ENCODE results near the gene FNDC3B. TPM values are rescaled to one million over a fixed set of nuclear protein-coding genes. Genes with fewer than 3 reads are reported as not detected.

The FNDC3B gene
- total and polyA plus RNA-seq, 2 of the 8 experiments (the other 6 are each of a cell fraction or from before 2014, with no cell fraction given) = 14.1 to 44.4 TPM

GRCh38 chr3:172063456-172064432 lies 24.4 kb downstream of the FNDC3B start:
- H2BK5ac ChIP-seq (ENCODE audit: low read depth, low read length) = no peak overlapping the region
- no peak overlapping the region for H2AK5ac ChIP-seq (ENCODE audit: low read depth, low read length)
- POLR2A ChIA-PET (ENCODE audit: partially characterized antibody) = no interaction called here
- TF ChIP-seq CHD1 (IDR thresholded peaks at IDR 0.05; ENCODE audit: low read depth, low read length) = no peak
- TF ChIP-seq SAP30 (IDR thresholded peaks at IDR 0.05; ENCODE audit: insufficient read depth, insufficient replicate concordance, low read length) = no peak
- no peak for TF ChIP-seq JUN (IDR thresholded peaks at IDR 0.05; ENCODE audit: low read depth, low read length)
- no peak for TF ChIP-seq TAF1 (IDR thresholded peaks at IDR 0.05; ENCODE audit: low read depth, low read length)
- no peak for TF ChIP-seq SIX5 (IDR thresholded peaks at IDR 0.05; ENCODE audit: low read depth, low read length)
- no peak for TF ChIP-seq CREB1 (IDR thresholded peaks at IDR 0.05)

More at GRCh38 chr3:172063456-172064432, 24.4 kb downstream of the FNDC3B start:
- Histone ChIP-seq H3K4me3 (ENCODE audit: extremely low read depth in 1 of 4, insufficient read depth in 2 of 4, low read depth in 3 of 4, low read length in 4 of 4) (no peak overlapping the region), H2BK12ac (ENCODE audit: low read depth, low read length) (no peak overlapping the region), H3K36me3 (ENCODE audit: control insufficient read depth in 2 of 4, insufficient read depth in 4 of 4, low read length in 3 of 4) (no peaks in the 10 kb centered on the region), H3K14ac (ENCODE audit: insufficient read length) (no peak overlapping the region), H2BK120ac (replicated peaks; ENCODE audit: low read depth, low read length) (no peak overlapping the region), H3K56ac (replicated peaks; ENCODE audit: insufficient read length, low read depth, low read length) (no peak overlapping the region), H4K20me1 (replicated peaks in 1 of 2; ENCODE audit: control insufficient read depth in 1 of 2, insufficient read depth in 2 of 2, low read length in 2 of 2) (peaks cover 5 to 9% of the 10 kb centered on the region in 2 experiments), H2BK15ac (ENCODE audit: low read length) (no peak overlapping the region), H3K27ac (ENCODE audit: low read depth, low read length) (no peak overlapping the region), H3K79me2 (ENCODE audit: control insufficient read depth in 1 of 2, insufficient read depth in 2 of 2, low read length in 2 of 2) (peaks cover 6 to 90% of the 10 kb centered on the region in 2 experiments; a peak in 3 of 4 replicates), H3K4me2 (ENCODE audit: insufficient read depth in 1 of 2, low read depth in 2 of 2, low read length in 2 of 2) (no peak overlapping the region), H3K4ac (replicated peaks; ENCODE audit: insufficient read length, low read depth, low read length) (no peak overlapping the region), H3K4me1 (replicated peaks in 1 of 4; ENCODE audit: control insufficient read depth in 3 of 4, insufficient read depth in 4 of 4, low read length in 3 of 4) (peaks cover 0 to 9% (median 2%) of the 10 kb centered on the region in 4 experiments; a peak in 1 of 7 replicates), H3K23ac (ENCODE audit: insufficient read length) (no peak overlapping the region), H3K23me2 (ENCODE audit: low read depth, low read length) (no peaks in the 10 kb centered on the region), H3K79me1 (ENCODE audit: low read depth, low read length) (no peaks in the 10 kb centered on the region; the same call in 1 of the 2 replicates), H3K18ac (ENCODE audit: extremely low read depth, low read length) (no peak overlapping the region), H2AFZ (ENCODE audit: low read length) (no peak overlapping the region), H4K5ac (ENCODE audit: insufficient read length, low read depth, low read length) (no peak overlapping the region), H3K9me3 (ENCODE audit: insufficient read depth in 2 of 2, low read depth in 1 of 2, low read length in 1 of 2) (no peaks in the 10 kb centered on the region), H3K9ac (replicated peaks in 1 of 4; ENCODE audit: extremely low read depth in 1 of 4, low read depth in 3 of 4, low read length in 3 of 4) (no peak overlapping the region), H2BK20ac (ENCODE audit: low read length) (no peak overlapping the region), H4K91ac (replicated peaks; ENCODE audit: insufficient read length, low read length) (no peak overlapping the region), H4K8ac (ENCODE audit: extremely low read depth, insufficient read depth, low read length) (no peak overlapping the region), H3K27me3 (replicated peaks in 1 of 4; ENCODE audit: control insufficient read depth in 3 of 4, extremely low read depth in 1 of 4, insufficient read depth in 3 of 4, low read length in 3 of 4) (no peaks in the 10 kb centered on the region)
- FAIRE-seq = no peak
- no peak for DNase-seq (ENCODE audit: low read depth in 1 of 2, low spot score in 2 of 2)
- CTCF ChIA-PET (ENCODE audit: partially characterized antibody) = interaction anchor here (0.9 kb wide), 1 partner anchor 28 kb away, joined by 3 read pairs; no protein-coding TSS in a partner anchor
- WGBS, 2 experiments (ENCODE audit: extremely low coverage in 1 of 2, insufficient coverage in 1 of 2, insufficient read length in 1 of 2, insufficient replicate concordance in 2 of 2, low coverage in 1 of 2, low lambda C conversion rate in 2 of 2, missing lambda C conversion rate in 1 of 2) = 89% methylated on average over 7 of the region's 7 CpGs; no CpG with 5 or more reads in 1 of the 2 experiments
